Measurements from ENCODE around the gene RBL1. TPM values are rescaled to one million over a fixed set of nuclear protein-coding genes. Genes with fewer than 3 reads are reported as not detected.
"Not testable (repeated sequence)": the region's sequence is repeated elsewhere in the genome, so short reads cannot be mapped to it uniquely, and the experiment has no call there.

RBL1 gene
- 5.3 TPM for total RNA-seq
- long read RNA-seq = 0 reads

- ATAC-seq = peak; percentile 92
- intact Hi-C loops (cut with DNase I) = loop anchor here (10.0 kb wide), 1 partner anchor 79 kb away; the partner anchor contains the start of genes MROH8 and RPN2
Observed at GRCh38 chr20:37095599-37096414, at the start of gene RBL1. RBL1 (minus strand) TSS chr20:37095997; CDS start chr20:37095928, 69 bp downstream.

GRCh38 chr20:37144856-37145404, 49.1 kb upstream of the RBL1 start:
- ATAC-seq (no peak), DNase-seq (ENCODE audit: missing footprints) (no peak)
- intact Hi-C loops (cut with DNase I) = no loop called here

More at GRCh38 chr20:37095599-37096414, at the start of gene RBL1:
- peak; percentile 91 for DNase-seq (ENCODE audit: missing footprints)

GRCh38 chr20:37142708-37143107, 46.9 kb upstream of the RBL1 start:
- DNase-seq (ENCODE audit: missing footprints) = no peak

GRCh38 chr20:37137547-37137946, 41.8 kb upstream of the RBL1 start:
- ATAC-seq (no peak), DNase-seq (ENCODE audit: missing footprints) (no peak)
- intact Hi-C loops (cut with DNase I) = no loop called here

More at GRCh38 chr20:37142708-37143107, 46.9 kb upstream of the RBL1 start:
- no peak for ATAC-seq
- intact Hi-C loops (cut with DNase I) = no loop called here

- intact Hi-C loops (cut with DNase I) = no loop called here
- DNase-seq (ENCODE audit: missing footprints) = no peak
- ATAC-seq = no peak
Observed at GRCh38 chr20:37133952-37134351, 38.2 kb upstream of the RBL1 start.

- DNase-seq (ENCODE audit: missing footprints) (no peak), ATAC-seq (no peak)
- intact Hi-C loops (cut with DNase I) = no loop called here
Observed at GRCh38 chr20:37131486-37131885, 35.7 kb upstream of the RBL1 start.

GRCh38 chr20:37128803-37129202, 33.0 kb upstream of the RBL1 start:
- intact Hi-C loops (cut with DNase I) = no loop called here
- ATAC-seq = no peak

GRCh38 chr20:37126290-37126689, 30.5 kb upstream of the RBL1 start:
- ATAC-seq; intact Hi-C loops (cut with DNase I); DNase-seq (ENCODE audit: missing footprints): not testable (repeated sequence)

More at GRCh38 chr20:37128803-37129202, 33.0 kb upstream of the RBL1 start:
- DNase-seq (ENCODE audit: missing footprints) = no peak

GRCh38 chr20:37123441-37123840, 27.6 kb upstream of the RBL1 start:
- no peak for ATAC-seq
- no peak for DNase-seq (ENCODE audit: missing footprints)
- intact Hi-C loops (cut with DNase I) = no loop called here

GRCh38 chr20:37120497-37120896, 24.7 kb upstream of the RBL1 start:
- intact Hi-C loops (cut with DNase I) = no loop called here
- no peak for DNase-seq (ENCODE audit: missing footprints)
- ATAC-seq = no peak

- intact Hi-C loops (cut with DNase I) = no loop called here
Observed at GRCh38 chr20:37119356-37120036, 23.7 kb upstream of the RBL1 start.

GRCh38 chr20:37114012-37114411, 18.2 kb upstream of the RBL1 start:
- DNase-seq (ENCODE audit: missing footprints) (no peak), ATAC-seq (no peak)
- intact Hi-C loops (cut with DNase I) = no loop called here

More at GRCh38 chr20:37119356-37120036, 23.7 kb upstream of the RBL1 start:
- no peak for ATAC-seq
- no peak for DNase-seq (ENCODE audit: missing footprints)

- intact Hi-C loops (cut with DNase I) = no loop called here
- DNase-seq (ENCODE audit: missing footprints) (no peak), ATAC-seq (no peak)
Observed at GRCh38 chr20:37111926-37112455, 16.2 kb upstream of the RBL1 start.

GRCh38 chr20:37108676-37109075, 12.9 kb upstream of the RBL1 start:
- DNase-seq (ENCODE audit: missing footprints) = no peak
- ATAC-seq = no peak
- intact Hi-C loops (cut with DNase I) = no loop called here

- ATAC-seq = no peak
- intact Hi-C loops (cut with DNase I) = no loop called here
Observed at GRCh38 chr20:37102571-37102970, 6.8 kb upstream of the RBL1 start.

GRCh38 chr20:37096415-37097041, 731 bp upstream of the RBL1 start:
- ATAC-seq = no peak
- DNase-seq (ENCODE audit: missing footprints) = no peak
- intact Hi-C loops (cut with DNase I) = loop anchor here (10.0 kb wide), 1 partner anchor 78 kb away; the partner anchor contains the start of genes MROH8 and RPN2

More at GRCh38 chr20:37102571-37102970, 6.8 kb upstream of the RBL1 start:
- DNase-seq (ENCODE audit: missing footprints) = no peak

- DNase-seq (ENCODE audit: missing footprints) (no peak), ATAC-seq (peak; percentile 32)
- intact Hi-C loops (cut with DNase I) = loop anchor here (10.0 kb wide), 1 partner anchor 80 kb away; the partner anchor contains the start of genes MROH8 and RPN2
Observed at GRCh38 chr20:37095108-37095598, 644 bp downstream of the RBL1 start.

- intact Hi-C loops (cut with DNase I) = loop anchor here (10.0 kb wide), 1 partner anchor 84 kb away; the partner anchor contains the start of genes MROH8 and RPN2
- ATAC-seq = no peak
Observed at GRCh38 chr20:37090407-37090806, 5.4 kb downstream of the RBL1 start.

More at GRCh38 chr20:37090407-37090806, 5.4 kb downstream of the RBL1 start:
- no peak for DNase-seq (ENCODE audit: missing footprints)
